Astrocyte (in vitro differentiated cells and primary cell): ENCODE results near the gene FUT2.

ENCODE experiments used
- CTCF ChIP-seq: IDR thresholded peaks from 2 replicates; pipeline ENCODE4 v1.5.1; 2011; ENCODE audit warnings: low read depth, mild to moderate bottlenecking, inconsistent platforms, low read length, moderate library complexity; ENCODE audit not compliant: insufficient read depth
- EZH2 ChIP-seq: IDR thresholded peaks from 2 replicates; pipeline ENCODE4 v1.6.1; 2012; ENCODE audit warnings: mild to moderate bottlenecking, low read length, inconsistent platforms; ENCODE audit not compliant: insufficient read depth

GRCh38 chr19:48668761-48669160 is 27.0 kb upstream of the FUT2 start:
- TF ChIP-seq CTCF (no peak), EZH2 (no peak)
